ENCODE results near the gene BAIAP2L2.
"Not testable (repeated sequence)": the region's sequence is repeated elsewhere in the genome, so short reads cannot be mapped to it uniquely, and the experiment has no call there.

The BAIAP2L2 gene

GRCh38 chr22:38124236-38124974 lies 13.9 kb upstream of the BAIAP2L2 start:
- H3K79me2 ChIP-seq (ENCODE audit: insufficient read depth, low read length), result no peaks in the 10 kb centered on the region

GRCh38 chr22:38122616-38123015 lies 12.1 kb upstream of the BAIAP2L2 start:
- Histone ChIP-seq H3F3A (ENCODE audit: low read depth) (no peaks in the 10 kb centered on the region), H2AFZ (ENCODE audit: low read length) (no peak overlapping the region), H3K9ac (ENCODE audit: low read depth, low read length, poor library complexity, severe bottlenecking) (no peak overlapping the region), H4K20me1 (ENCODE audit: insufficient read depth, low read length, poor library complexity, severe bottlenecking) (no peaks in the 10 kb centered on the region), H3K4me2 (ENCODE audit: low read depth, low read length, poor library complexity, severe bottlenecking) (no peak overlapping the region), H3K79me2 (ENCODE audit: insufficient read depth, low read length) (no peaks in the 10 kb centered on the region), H3K4me1 (ENCODE audit: insufficient read depth, low read length, poor library complexity, severe bottlenecking) (no peaks in the 10 kb centered on the region), H3K9me3 (ENCODE audit: insufficient read depth, low read depth, low read length) (no peaks in the 10 kb centered on the region), H3K27me3 (ENCODE audit: insufficient read depth, low read length, poor library complexity, severe bottlenecking) (no peaks in the 10 kb centered on the region), H3K9me2 (replicated peaks; ENCODE audit: low read depth, low read length) (no peaks in the 10 kb centered on the region), H3K4me3 (ENCODE audit: low read length, poor library complexity, severe bottlenecking) (no peak overlapping the region), H3K36me3 (ENCODE audit: insufficient read depth, low read length) (peaks cover 3% of the 10 kb centered on the region; the same call in 1 of the 2 replicates)
- TF ChIP-seq EZH2phosphoT487 (IDR thresholded peaks at IDR 0.05; ENCODE audit: borderline replicate concordance), result no peak

More at GRCh38 chr22:38124236-38124974, 13.9 kb upstream of the BAIAP2L2 start:
- no peak overlapping the region for H2AFZ ChIP-seq (ENCODE audit: low read length)
- no peak overlapping the region for H3K9ac ChIP-seq (ENCODE audit: low read depth, low read length, poor library complexity, severe bottlenecking)
- TF ChIP-seq EZH2phosphoT487 (IDR thresholded peaks at IDR 0.05; ENCODE audit: borderline replicate concordance) (no peak), CTCF (conservative IDR thresholded peaks at IDR 0.05; ENCODE audit: low read length) (no peak)
- peaks cover 10% of the 10 kb centered on the region; the same call in 1 of the 2 replicates for H3K36me3 ChIP-seq (ENCODE audit: insufficient read depth, low read length)
- no peak overlapping the region for H3K4me3 ChIP-seq (ENCODE audit: low read length, poor library complexity, severe bottlenecking)
- no peaks in the 10 kb centered on the region for H3F3A ChIP-seq (ENCODE audit: low read depth)
- H3K4me1 ChIP-seq (ENCODE audit: insufficient read depth, low read length, poor library complexity, severe bottlenecking), result no peaks in the 10 kb centered on the region
- no peaks in the 10 kb centered on the region for H3K9me2 ChIP-seq (replicated peaks; ENCODE audit: low read depth, low read length)
- no peaks in the 10 kb centered on the region for H4K20me1 ChIP-seq (ENCODE audit: insufficient read depth, low read length, poor library complexity, severe bottlenecking)
- H3K4me2 ChIP-seq (ENCODE audit: low read depth, low read length, poor library complexity, severe bottlenecking), result no peak overlapping the region
- H3K9me3 ChIP-seq (ENCODE audit: insufficient read depth, low read depth, low read length), result no peaks in the 10 kb centered on the region
- H3K27me3 ChIP-seq (ENCODE audit: insufficient read depth, low read length, poor library complexity, severe bottlenecking), result no peaks in the 10 kb centered on the region

- no peak overlapping the region for H2AFZ ChIP-seq (ENCODE audit: low read length)
- H3K4me3 ChIP-seq (ENCODE audit: low read length, poor library complexity, severe bottlenecking), result no peak overlapping the region
- H3K27me3 ChIP-seq (ENCODE audit: insufficient read depth, low read length, poor library complexity, severe bottlenecking), result no peaks in the 10 kb centered on the region
- no peak overlapping the region for H3K4me2 ChIP-seq (ENCODE audit: low read depth, low read length, poor library complexity, severe bottlenecking)
- H3K9me3 ChIP-seq (ENCODE audit: insufficient read depth, low read depth, low read length), result no peaks in the 10 kb centered on the region
- H3K9me2 ChIP-seq (replicated peaks; ENCODE audit: low read depth, low read length), result no peaks in the 10 kb centered on the region
- H3K9ac ChIP-seq (ENCODE audit: low read depth, low read length, poor library complexity, severe bottlenecking), result no peak overlapping the region
- TF ChIP-seq EZH2phosphoT487 (IDR thresholded peaks at IDR 0.05; ENCODE audit: borderline replicate concordance) (no peak), CTCF (conservative IDR thresholded peaks at IDR 0.05; ENCODE audit: low read length) (no peak)
- H3K4me1 ChIP-seq (ENCODE audit: insufficient read depth, low read length, poor library complexity, severe bottlenecking), result no peaks in the 10 kb centered on the region
- peaks cover 3% of the 10 kb centered on the region; the same call in 1 of the 2 replicates for H3K36me3 ChIP-seq (ENCODE audit: insufficient read depth, low read length)
- H3K79me2 ChIP-seq (ENCODE audit: insufficient read depth, low read length), result no peaks in the 10 kb centered on the region
- H3F3A ChIP-seq (ENCODE audit: low read depth), result no peaks in the 10 kb centered on the region
- H4K20me1 ChIP-seq (ENCODE audit: insufficient read depth, low read length, poor library complexity, severe bottlenecking), result no peaks in the 10 kb centered on the region
Measured at GRCh38 chr22:38120359-38121110, 10.1 kb upstream of the BAIAP2L2 start.

- not testable (repeated sequence) for H4K20me1 ChIP-seq (ENCODE audit: insufficient read depth, low read length, poor library complexity, severe bottlenecking); H3K9me3 ChIP-seq (ENCODE audit: insufficient read depth, low read depth, low read length); H3K9ac ChIP-seq (ENCODE audit: low read depth, low read length, poor library complexity, severe bottlenecking); H2AFZ ChIP-seq (ENCODE audit: low read length); H3K4me2 ChIP-seq (ENCODE audit: low read depth, low read length, poor library complexity, severe bottlenecking); H3K79me2 ChIP-seq (ENCODE audit: insufficient read depth, low read length); H3K4me1 ChIP-seq (ENCODE audit: insufficient read depth, low read length, poor library complexity, severe bottlenecking); H3K27me3 ChIP-seq (ENCODE audit: insufficient read depth, low read length, poor library complexity, severe bottlenecking); H3K4me3 ChIP-seq (ENCODE audit: low read length, poor library complexity, severe bottlenecking); H3F3A ChIP-seq (ENCODE audit: low read depth); H3K9me2 ChIP-seq (replicated peaks; ENCODE audit: low read depth, low read length); H3K36me3 ChIP-seq (ENCODE audit: insufficient read depth, low read length)
Measured at GRCh38 chr22:38118747-38119146, 8.3 kb upstream of the BAIAP2L2 start.
